Gastroesophageal sphincter (tissue), 3 donors: ENCODE data around the gene TPD52L1.

Experiments used
- EP300 ChIP-seq: sonication (generic); formaldehyde crosslinking; IDR thresholded peaks from one replicate; pipeline ENCODE4 v1.6.1; 2017; ENCODE audit warnings: antibody characterized with exemption, mild to moderate bottlenecking
- POLR2A ChIP-seq, 2 donors: fragments of 450-650 bp; IDR thresholded peaks; one replicate each; pipeline ENCODE4 v1.6.1; 2017; ENCODE audit warnings: antibody characterized with exemption in 2 of 2, mild to moderate bottlenecking in 2 of 2, moderate library complexity in 1 of 2
- POLR2AphosphoS5 ChIP-seq: sonication (generic); formaldehyde crosslinking; IDR thresholded peaks from one replicate; pipeline ENCODE4 v1.6.1; 2017; ENCODE audit warnings: antibody characterized with exemption
- TF ChIP-seq, protein P1 (sequence below), 4 experiments: fragments of 200-600 bp in 2 of 4; fragments of 450-650 bp in 2 of 4; sonication (generic) in 1 of 4; IDR thresholded peaks; one replicate each; pipeline ENCODE4 v1.5.1; 2017 to 2019; ENCODE audit warnings: antibody characterized with exemption in 4 of 4, mild to moderate bottlenecking in 2 of 4, moderate library complexity in 2 of 4

DNA sequence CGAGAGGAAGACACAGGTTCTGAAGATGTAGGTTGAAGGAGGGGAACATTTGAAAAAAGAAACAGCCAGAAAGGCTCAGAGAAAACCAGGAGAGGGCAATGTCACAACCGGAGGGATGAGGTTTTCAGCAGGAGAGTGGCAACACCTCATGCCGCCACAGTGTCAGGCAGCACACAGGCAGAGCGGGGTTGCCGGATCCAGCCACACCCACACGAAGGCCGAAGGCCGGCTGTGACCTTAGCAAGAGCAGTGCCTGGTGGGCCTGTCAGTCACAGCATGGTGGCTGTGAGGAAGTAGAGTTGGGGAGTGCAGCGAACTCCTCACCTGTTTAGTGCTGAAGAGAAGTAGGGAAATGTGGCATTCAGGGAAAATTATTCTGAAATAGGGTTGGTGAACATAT lies 134.1 kb downstream of the TPD52L1 start:
- TF ChIP-seq, protein P1, sequence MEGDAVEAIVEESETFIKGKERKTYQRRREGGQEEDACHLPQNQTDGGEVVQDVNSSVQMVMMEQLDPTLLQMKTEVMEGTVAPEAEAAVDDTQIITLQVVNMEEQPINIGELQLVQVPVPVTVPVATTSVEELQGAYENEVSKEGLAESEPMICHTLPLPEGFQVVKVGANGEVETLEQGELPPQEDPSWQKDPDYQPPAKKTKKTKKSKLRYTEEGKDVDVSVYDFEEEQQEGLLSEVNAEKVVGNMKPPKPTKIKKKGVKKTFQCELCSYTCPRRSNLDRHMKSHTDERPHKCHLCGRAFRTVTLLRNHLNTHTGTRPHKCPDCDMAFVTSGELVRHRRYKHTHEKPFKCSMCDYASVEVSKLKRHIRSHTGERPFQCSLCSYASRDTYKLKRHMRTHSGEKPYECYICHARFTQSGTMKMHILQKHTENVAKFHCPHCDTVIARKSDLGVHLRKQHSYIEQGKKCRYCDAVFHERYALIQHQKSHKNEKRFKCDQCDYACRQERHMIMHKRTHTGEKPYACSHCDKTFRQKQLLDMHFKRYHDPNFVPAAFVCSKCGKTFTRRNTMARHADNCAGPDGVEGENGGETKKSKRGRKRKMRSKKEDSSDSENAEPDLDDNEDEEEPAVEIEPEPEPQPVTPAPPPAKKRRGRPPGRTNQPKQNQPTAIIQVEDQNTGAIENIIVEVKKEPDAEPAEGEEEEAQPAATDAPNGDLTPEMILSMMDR (IDR thresholded peaks at IDR 0.05) = no peak
- TF ChIP-seq POLR2AphosphoS5 = no peak
- no peak for TF ChIP-seq POLR2A (IDR thresholded peaks at IDR 0.05)
- no peak for TF ChIP-seq EP300
